GF-D8 (cell line): ENCODE data around the gene TM9SF1.

ENCODE experiments used
- DNase-seq: peaks from one replicate; lab custom pipeline; 2025; lab: John Stamatoyannopoulos, UW

TM9SF1 gene

GRCh38 chr14:24179294-24179960 lies 15.8 kb downstream of the TM9SF1 start:
- no peak for DNase-seq

GRCh38 chr14:24178399-24179178 lies 16.7 kb downstream of the TM9SF1 start:
- DNase-seq: no peak

- DNase-seq: no peak
These were observed 17.4 kb downstream of the TM9SF1 start for GRCh38 chr14:24177891-24178290.

- DNase-seq: no peak
These were observed 18.0 kb downstream of the TM9SF1 start for GRCh38 chr14:24177041-24177825.

GRCh38 chr14:24176599-24176998 lies 18.6 kb downstream of the TM9SF1 start:
- no peak for DNase-seq

GRCh38 chr14:24172871-24173281 lies 22.4 kb downstream of the TM9SF1 start:
- no peak for DNase-seq

- DNase-seq: no peak
These were observed 22.9 kb downstream of the TM9SF1 start for GRCh38 chr14:24172261-24172860.

- DNase-seq: no peak
These were observed 23.6 kb downstream of the TM9SF1 start, which contains the start of gene REC8 for GRCh38 chr14:24171422-24172260. REC8 (plus strand) TSS chr14:24172080; CDS start chr14:24172553, 473 bp downstream.

GRCh38 chr14:24167469-24168114 lies 27.6 kb downstream of the TM9SF1 start:
- no peak for DNase-seq

- no peak for DNase-seq
These were observed 29.5 kb downstream of the TM9SF1 start for GRCh38 chr14:24165785-24166184.

- DNase-seq: no peak
These were observed 30.7 kb downstream of the TM9SF1 start for GRCh38 chr14:24164518-24164991.

- no peak for DNase-seq
These were observed 33.1 kb downstream of the TM9SF1 start for GRCh38 chr14:24162093-24162492.

GRCh38 chr14:24160850-24161804 lies 34.1 kb downstream of the TM9SF1 start, which contains the start of gene IRF9:
IRF9 (plus strand) TSS chr14:24161265; CDS start chr14:24162145, 880 bp downstream.
- DNase-seq: peak; percentile 70

GRCh38 chr14:24160499-24160849 lies 34.8 kb downstream of the TM9SF1 start:
- no peak for DNase-seq

GRCh38 chr14:24159777-24160498 lies 35.3 kb downstream of the TM9SF1 start:
- DNase-seq: no peak

GRCh38 chr14:24157331-24157730 lies 37.9 kb downstream of the TM9SF1 start:
- DNase-seq: no peak

- DNase-seq: no peak
These were observed 38.4 kb downstream of the TM9SF1 start for GRCh38 chr14:24156840-24157239.

GRCh38 chr14:24155100-24155499 lies 40.1 kb downstream of the TM9SF1 start:
- no peak for DNase-seq
